Loucy (cell line): ENCODE data around the gene FAM20C.

ENCODE experiments used
- H2AFZ ChIP-seq: fragments of 200-600 bp; sonication (generic); 2 replicates; pipeline ENCODE4 v1.6.0; 2016; ENCODE audit warnings: antibody characterized with exemption, mild to moderate bottlenecking, low read length, moderate library complexity
- H3F3A ChIP-seq: fragments of 200-600 bp; 2 replicates; pipeline ENCODE4 v1.6.0; 2016; ENCODE audit warnings: antibody characterized with exemption, low read depth, mild to moderate bottlenecking
- H3K27me3 ChIP-seq: fragments of 200-600 bp; sonication (generic); 2 replicates; pipeline ENCODE4 v1.6.1; 2014; ENCODE audit warnings: low read length, mild to moderate bottlenecking; ENCODE audit not compliant: insufficient read depth, poor library complexity, severe bottlenecking
- H3K36me3 ChIP-seq: fragments of 200-600 bp; sonication (generic); 2 replicates; pipeline ENCODE4 v1.6.1; 2016; ENCODE audit warnings: low read length; ENCODE audit not compliant: insufficient read depth
- H3K4me1 ChIP-seq: fragments of 200-600 bp; sonication (generic); 2 replicates; pipeline ENCODE4 v1.5.1; 2014; ENCODE audit warnings: low read length, mild to moderate bottlenecking; ENCODE audit not compliant: insufficient read depth, poor library complexity, severe bottlenecking
- H3K4me2 ChIP-seq: fragments of 200-600 bp; sonication (generic); 2 replicates; pipeline ENCODE4 v1.6.0; 2014; ENCODE audit warnings: antibody characterized with exemption, low read length, low read depth, mild to moderate bottlenecking; ENCODE audit not compliant: poor library complexity, severe bottlenecking
- H3K4me3 ChIP-seq: fragments of 200-600 bp; sonication (generic); 2 replicates; pipeline ENCODE4 v1.5.1; 2014; ENCODE audit warnings: low read length, mild to moderate bottlenecking, mixed read lengths; ENCODE audit not compliant: poor library complexity, severe bottlenecking
- H3K79me2 ChIP-seq: fragments of 200-600 bp; sonication (generic); 2 replicates; pipeline ENCODE4 v1.6.1; 2014; ENCODE audit warnings: low read length; ENCODE audit not compliant: insufficient read depth
- H3K9ac ChIP-seq: fragments of 200-600 bp; sonication (generic); 2 replicates; pipeline ENCODE4 v1.6.0; 2014; ENCODE audit warnings: mild to moderate bottlenecking, low read depth, low read length, moderate library complexity; ENCODE audit not compliant: poor library complexity, severe bottlenecking
- H3K9me2 ChIP-seq: fragments of 200-600 bp; sonication (generic); replicated peaks from 2 replicates; pipeline ENCODE4 v1.6.1; 2016; ENCODE audit warnings: low read depth, low read length, mixed read lengths
- H3K9me3 ChIP-seq: fragments of 200-600 bp; sonication (generic); 2 replicates; pipeline ENCODE4 v1.6.1; 2014; ENCODE audit warnings: mild to moderate bottlenecking, antibody characterized with exemption, low read length, low read depth; ENCODE audit not compliant: insufficient read depth
- H4K20me1 ChIP-seq: fragments of 200-600 bp; sonication (generic); 2 replicates; pipeline ENCODE4 v1.6.0; 2014; ENCODE audit warnings: antibody characterized with exemption, low read length, mild to moderate bottlenecking; ENCODE audit not compliant: insufficient read depth, poor library complexity, severe bottlenecking
- EZH2phosphoT487 ChIP-seq: fragments of 200-600 bp; IDR thresholded peaks from 2 replicates; pipeline ENCODE4 v1.6.1; 2018; ENCODE audit warnings: antibody characterized with exemption, mild to moderate bottlenecking, moderate library complexity, borderline replicate concordance
- TF ChIP-seq, protein P1 (sequence below): fragments of 200-600 bp; sonication (generic); conservative IDR thresholded peaks from 2 replicates; pipeline ENCODE4 v1.5.1; 2014; ENCODE audit warnings: mild to moderate bottlenecking, antibody characterized with exemption, low read length

The FAM20C gene

DNA sequence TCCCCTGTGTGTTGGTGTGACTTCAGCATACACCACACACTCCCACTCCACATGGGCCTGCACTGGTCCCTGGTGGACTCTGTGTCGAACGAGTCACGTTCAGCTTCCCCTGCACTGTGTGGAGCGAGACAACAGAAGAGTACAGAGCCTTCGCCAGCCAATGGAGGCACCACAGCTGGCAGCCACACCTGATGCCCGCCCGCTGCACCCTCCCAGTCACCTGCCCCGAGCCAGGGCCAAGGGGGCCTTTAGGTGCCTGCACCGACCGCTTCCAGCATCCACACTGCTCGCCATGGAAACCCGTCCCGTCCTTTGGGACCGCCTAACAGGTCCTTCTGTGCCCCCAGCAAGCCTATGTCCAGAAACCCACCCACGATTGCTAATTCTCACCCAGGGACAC, 106.8 kb downstream of the FAM20C start:
- Histone ChIP-seq H3K36me3 (no peaks in the 10 kb centered on the region), H3K79me2 (no peaks in the 10 kb centered on the region), H2AFZ (no peak overlapping the region), H3K9ac (no peak overlapping the region), H3K4me1 (no peaks in the 10 kb centered on the region), H3K9me2 (no peaks in the 10 kb centered on the region), H3F3A (no peaks in the 10 kb centered on the region), H3K4me2 (no peak overlapping the region), H3K27me3 (no peaks in the 10 kb centered on the region), H4K20me1 (no peaks in the 10 kb centered on the region), H3K9me3 (peaks cover 45% of the 10 kb centered on the region; the same call in 1 of the 2 replicates), H3K4me3 (no peak overlapping the region)
- TF ChIP-seq, protein P1, sequence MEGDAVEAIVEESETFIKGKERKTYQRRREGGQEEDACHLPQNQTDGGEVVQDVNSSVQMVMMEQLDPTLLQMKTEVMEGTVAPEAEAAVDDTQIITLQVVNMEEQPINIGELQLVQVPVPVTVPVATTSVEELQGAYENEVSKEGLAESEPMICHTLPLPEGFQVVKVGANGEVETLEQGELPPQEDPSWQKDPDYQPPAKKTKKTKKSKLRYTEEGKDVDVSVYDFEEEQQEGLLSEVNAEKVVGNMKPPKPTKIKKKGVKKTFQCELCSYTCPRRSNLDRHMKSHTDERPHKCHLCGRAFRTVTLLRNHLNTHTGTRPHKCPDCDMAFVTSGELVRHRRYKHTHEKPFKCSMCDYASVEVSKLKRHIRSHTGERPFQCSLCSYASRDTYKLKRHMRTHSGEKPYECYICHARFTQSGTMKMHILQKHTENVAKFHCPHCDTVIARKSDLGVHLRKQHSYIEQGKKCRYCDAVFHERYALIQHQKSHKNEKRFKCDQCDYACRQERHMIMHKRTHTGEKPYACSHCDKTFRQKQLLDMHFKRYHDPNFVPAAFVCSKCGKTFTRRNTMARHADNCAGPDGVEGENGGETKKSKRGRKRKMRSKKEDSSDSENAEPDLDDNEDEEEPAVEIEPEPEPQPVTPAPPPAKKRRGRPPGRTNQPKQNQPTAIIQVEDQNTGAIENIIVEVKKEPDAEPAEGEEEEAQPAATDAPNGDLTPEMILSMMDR, result no peak
- no peak for TF ChIP-seq EZH2phosphoT487

DNA sequence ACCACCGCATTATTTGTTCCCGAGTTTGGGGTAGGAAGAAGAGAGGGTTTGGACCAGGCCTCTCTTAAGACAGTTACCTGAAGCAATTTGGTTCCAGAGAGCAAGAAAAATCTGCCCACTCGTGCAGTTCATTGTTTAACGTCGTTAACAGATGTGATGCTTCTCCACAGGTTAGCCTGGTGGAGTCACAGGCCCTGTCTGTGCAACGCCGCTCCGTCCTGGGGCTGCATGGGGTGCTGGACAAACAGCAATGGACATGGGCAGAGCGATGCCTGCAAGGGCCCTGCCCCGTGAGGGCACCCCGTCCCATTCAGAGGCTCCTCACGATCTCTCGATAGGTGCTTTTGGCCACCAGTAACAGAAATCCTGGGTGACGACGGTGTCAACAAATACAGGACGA, 107.3 kb downstream of the FAM20C start:
- H3K79me2 ChIP-seq, result no peaks in the 10 kb centered on the region
- H3K4me1 ChIP-seq, result no peaks in the 10 kb centered on the region
- H2AFZ ChIP-seq, result no peak overlapping the region
- H3K9ac ChIP-seq, result no peak overlapping the region
- H3K27me3 ChIP-seq, result no peaks in the 10 kb centered on the region
- H3K4me3 ChIP-seq, result no peak overlapping the region
- H3K36me3 ChIP-seq, result no peaks in the 10 kb centered on the region
- no peaks in the 10 kb centered on the region for H3K9me2 ChIP-seq
- TF ChIP-seq EZH2phosphoT487, result no peak
- TF ChIP-seq, protein P1, result no peak
- no peaks in the 10 kb centered on the region for H4K20me1 ChIP-seq
- no peaks in the 10 kb centered on the region for H3F3A ChIP-seq
- H3K9me3 ChIP-seq, result peaks cover 45% of the 10 kb centered on the region; the same call in 1 of the 2 replicates
- no peak overlapping the region for H3K4me2 ChIP-seq

DNA sequence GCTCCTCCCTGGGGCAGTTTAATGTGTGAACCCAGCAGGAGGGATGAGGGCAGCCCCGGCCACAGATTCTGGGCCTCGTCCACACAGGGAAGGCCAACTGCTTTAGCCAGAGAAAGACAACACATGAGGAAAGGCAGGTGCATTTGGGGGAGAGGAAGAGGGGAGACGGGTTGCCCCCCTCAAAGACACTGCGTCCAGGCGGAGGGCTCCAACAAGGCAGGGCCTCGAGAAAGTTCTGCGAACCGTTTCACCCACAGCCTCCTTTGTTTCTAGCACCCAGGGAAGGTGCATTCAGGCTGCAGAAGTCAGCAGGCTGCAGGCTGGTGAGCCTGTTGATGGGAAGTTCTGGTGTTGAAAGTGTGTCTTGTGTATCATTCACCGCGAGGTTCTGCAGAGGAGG, 107.7 kb downstream of the FAM20C start:
- Histone ChIP-seq H3F3A (no peaks in the 10 kb centered on the region), H3K9me2 (no peaks in the 10 kb centered on the region), H3K36me3 (no peaks in the 10 kb centered on the region), H3K4me2 (no peak overlapping the region), H3K9ac (no peak overlapping the region), H3K9me3 (peaks cover 46% of the 10 kb centered on the region; the same call in 1 of the 2 replicates), H3K27me3 (no peaks in the 10 kb centered on the region), H2AFZ (no peak overlapping the region), H3K4me1 (no peaks in the 10 kb centered on the region), H4K20me1 (no peaks in the 10 kb centered on the region), H3K4me3 (no peak overlapping the region), H3K79me2 (no peaks in the 10 kb centered on the region)
- TF ChIP-seq, protein P1, result no peak
- no peak for TF ChIP-seq EZH2phosphoT487
